Transverse colon (tissue), 4 donors: ENCODE data around the gene TAX1BP3.

Source experiments
- CTCF ChIP-seq, 5 experiments: fragments of 200-600 bp in 3 of 5; fragments of 450-650 bp in 2 of 5; sonication (generic) in 3 of 5; IDR thresholded peaks; 1 replicate in 2 of 5; 2 replicates in 3 of 5; pipeline ENCODE4 v1.5.1; 2016 to 2017; ENCODE audit warnings: antibody characterized with exemption in 5 of 5, inconsistent platforms in 3 of 5, mild to moderate bottlenecking in 2 of 5, moderate library complexity in 1 of 5
- EP300 ChIP-seq: sonication (generic); formaldehyde crosslinking; IDR thresholded peaks from one replicate; pipeline ENCODE4 v1.6.1; 2017; ENCODE audit warnings: antibody characterized with exemption, low read depth
- POLR2A ChIP-seq: fragments of 450-650 bp; IDR thresholded peaks from one replicate; pipeline ENCODE4 v1.6.1; 2016; ENCODE audit warnings: antibody characterized with exemption, mild to moderate bottlenecking, moderate library complexity
- POLR2AphosphoS5 ChIP-seq, 3 donors: sonication (generic); formaldehyde crosslinking; IDR thresholded peaks; one replicate each; pipeline ENCODE4 v1.6.1; 2016; ENCODE audit warnings: antibody characterized with exemption in 3 of 3

DNA sequence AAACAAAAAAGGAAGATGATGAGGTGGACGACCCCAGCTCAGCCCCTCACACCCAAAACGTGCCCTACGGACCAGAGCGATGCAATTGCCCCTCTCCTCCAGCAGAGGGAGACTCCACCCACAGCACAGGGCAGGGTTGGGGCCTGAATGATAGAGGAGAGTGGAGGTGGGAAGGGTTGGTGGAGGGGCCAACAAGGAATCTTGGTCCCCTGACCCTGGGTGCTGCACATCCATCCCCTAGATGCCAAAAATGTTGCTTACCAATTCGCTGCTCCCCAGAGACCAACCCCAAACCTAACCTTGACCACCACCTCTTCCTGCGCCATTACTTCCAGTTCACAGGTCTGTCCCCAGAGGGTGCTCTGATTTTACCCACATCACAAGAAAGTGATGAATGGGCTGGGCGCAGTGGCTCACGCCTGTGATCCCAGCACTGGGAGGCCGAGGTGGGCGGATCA is 14.7 kb upstream of the TAX1BP3 start:
- TF ChIP-seq CTCF (IDR thresholded peaks at IDR 0.05) = peak; percentile 81 to 93 (median 87)
- no peak for TF ChIP-seq POLR2A
- TF ChIP-seq POLR2AphosphoS5 (IDR thresholded peaks at IDR 0.05) = no peak
- no peak for TF ChIP-seq EP300
